ENCODE measurements around the gene PRSS12.

DNA sequence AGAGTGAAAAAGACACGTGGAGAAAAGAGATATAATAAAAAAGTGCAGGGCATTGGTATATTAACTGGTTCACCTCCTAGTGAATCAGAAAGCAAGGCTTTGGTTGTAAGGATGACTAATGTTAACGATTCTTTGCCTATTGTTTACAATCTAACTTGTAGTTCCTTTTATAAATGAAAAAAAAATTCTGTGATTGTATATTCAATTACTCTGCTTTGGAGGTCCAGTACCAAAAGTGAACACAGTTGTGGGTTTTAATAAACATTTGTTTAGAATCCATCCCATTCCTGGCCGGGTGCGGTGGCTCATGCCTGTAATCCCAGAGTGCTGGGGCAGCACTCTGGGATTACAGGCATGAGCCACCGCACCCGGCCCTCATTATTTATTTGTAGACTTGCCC lies 36.9 kb upstream of the PRSS12 start:
- TF ChIP-seq EZH2phosphoT487 (IDR thresholded peaks at IDR 0.05; ENCODE audit: low read depth, severe bottlenecking, unreplicated experiment) (no peak), EZH2 (IDR thresholded peaks at IDR 0.05; ENCODE audit: borderline replicate concordance) (no peak)
